A549 (cell line): ENCODE results near the gene IGFBP2.

Experiments
- CHD2 ChIP-seq: fragments of 150-350 bp; IDR thresholded peaks from 2 replicates; pipeline ENCODE4 v1.6.1; 2014; ENCODE audit warnings: low read length; ENCODE audit not compliant: partially characterized antibody
- EP300 ChIP-seq, 2 experiments: fragments of >200 bp; sonication (Bioruptor Twin); formaldehyde crosslinking; IDR thresholded peaks; 2 replicates in 1 of 2; 3 replicates in 1 of 2; pipeline ENCODE4 v1.6.1; 2016 to 2017
- GATA3 ChIP-seq: IDR thresholded peaks from 2 replicates; pipeline ENCODE4 v1.6.1; 2012; ENCODE audit warnings: borderline replicate concordance
- HMGXB4 ChIP-seq: fragments of 250-450 bp; sonication (Bioruptor Pico); IDR thresholded peaks from 2 replicates; pipeline ENCODE4 v1.5.0; 2021; ENCODE audit warnings: mild to moderate bottlenecking, moderate library complexity, borderline replicate concordance
- HOXB13 ChIP-seq: fragments of 250-450 bp; sonication (Bioruptor Pico); IDR thresholded peaks from 2 replicates; pipeline ENCODE4 v1.5.0; 2020; ENCODE audit warnings: low read depth, mild to moderate bottlenecking, moderate library complexity
- NPAS2 ChIP-seq: fragments of 250-450 bp; sonication (Bioruptor Pico); IDR thresholded peaks from 2 replicates; pipeline ENCODE4 v1.8.0; 2022; ENCODE audit warnings: mild to moderate bottlenecking, moderate library complexity, borderline replicate concordance
- POLR2A ChIP-seq: IDR thresholded peaks from 2 replicates; pipeline ENCODE4 v1.6.1; 2012; ENCODE audit warnings: mild to moderate bottlenecking, low read length
- REST ChIP-seq: fragments of 200-600 bp; sonication (generic); IDR thresholded peaks from 2 replicates; pipeline ENCODE4 v1.6.1; 2016; ENCODE audit warnings: antibody characterized with exemption, mild to moderate bottlenecking, moderate library complexity
- RFX5 ChIP-seq: fragments of 450-650 bp; IDR thresholded peaks from 2 replicates; pipeline ENCODE4 v1.7.1; 2014; ENCODE audit warnings: antibody characterized with exemption, mild to moderate bottlenecking, moderate library complexity
- RNF2 ChIP-seq: fragments of 200-600 bp; sonication (generic); IDR thresholded peaks from 2 replicates; pipeline ENCODE4 v1.6.1; 2016; ENCODE audit warnings: low read depth, mild to moderate bottlenecking, antibody characterized with exemption, moderate library complexity, borderline replicate concordance
- ZFP36 ChIP-seq: fragments of 450-650 bp; IDR thresholded peaks from 2 replicates; pipeline ENCODE4 v1.6.1; 2014; ENCODE audit warnings: borderline replicate concordance; ENCODE audit not compliant: partially characterized antibody
- ZSCAN20 ChIP-seq: fragments of 250-450 bp; sonication (Bioruptor Pico); IDR thresholded peaks from 2 replicates; pipeline ENCODE4 v1.8.0; 2022; ENCODE audit warnings: mild to moderate bottlenecking, moderate library complexity
- TF ChIP-seq, protein P1 (sequence below): fragments of >200 bp; sonication (Bioruptor Twin); formaldehyde crosslinking; IDR thresholded peaks from 3 replicates; pipeline ENCODE4 v1.5.1; 2016

DNA sequence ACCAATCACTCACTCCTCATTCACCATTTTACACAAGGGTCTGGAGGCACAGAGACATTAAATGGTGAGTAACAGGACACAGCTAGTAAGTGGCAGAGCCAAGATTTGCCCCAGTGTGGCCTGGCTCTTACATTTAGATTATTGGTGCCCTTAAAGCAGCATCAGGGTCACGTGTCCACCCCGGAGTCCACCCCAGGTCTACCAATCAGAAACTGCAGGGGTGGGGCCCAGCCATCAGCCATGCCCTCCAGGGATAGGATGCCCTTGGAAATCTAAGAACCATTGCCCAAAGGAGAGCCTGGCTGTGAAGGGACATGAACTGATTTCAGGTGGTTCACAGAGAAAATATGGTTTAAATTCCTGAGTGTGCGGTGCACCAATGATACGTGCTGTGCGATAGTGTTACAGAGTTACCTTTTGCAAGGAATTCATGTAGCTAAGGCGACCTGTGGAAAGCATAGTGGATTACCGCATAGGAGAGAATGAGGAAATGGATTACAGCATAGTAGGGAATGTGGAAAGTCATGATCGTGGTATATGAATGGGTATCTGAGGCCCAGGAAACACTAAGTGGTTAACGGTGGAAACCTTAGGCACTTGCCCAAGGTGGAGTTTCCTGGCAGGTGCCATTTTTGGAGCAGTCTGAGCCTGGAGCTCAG, 44.3 kb downstream of the IGFBP2 start:
- no peak for TF ChIP-seq RNF2
- TF ChIP-seq GATA3: no peak
- TF ChIP-seq ZFP36: no peak
- TF ChIP-seq, protein P1, sequence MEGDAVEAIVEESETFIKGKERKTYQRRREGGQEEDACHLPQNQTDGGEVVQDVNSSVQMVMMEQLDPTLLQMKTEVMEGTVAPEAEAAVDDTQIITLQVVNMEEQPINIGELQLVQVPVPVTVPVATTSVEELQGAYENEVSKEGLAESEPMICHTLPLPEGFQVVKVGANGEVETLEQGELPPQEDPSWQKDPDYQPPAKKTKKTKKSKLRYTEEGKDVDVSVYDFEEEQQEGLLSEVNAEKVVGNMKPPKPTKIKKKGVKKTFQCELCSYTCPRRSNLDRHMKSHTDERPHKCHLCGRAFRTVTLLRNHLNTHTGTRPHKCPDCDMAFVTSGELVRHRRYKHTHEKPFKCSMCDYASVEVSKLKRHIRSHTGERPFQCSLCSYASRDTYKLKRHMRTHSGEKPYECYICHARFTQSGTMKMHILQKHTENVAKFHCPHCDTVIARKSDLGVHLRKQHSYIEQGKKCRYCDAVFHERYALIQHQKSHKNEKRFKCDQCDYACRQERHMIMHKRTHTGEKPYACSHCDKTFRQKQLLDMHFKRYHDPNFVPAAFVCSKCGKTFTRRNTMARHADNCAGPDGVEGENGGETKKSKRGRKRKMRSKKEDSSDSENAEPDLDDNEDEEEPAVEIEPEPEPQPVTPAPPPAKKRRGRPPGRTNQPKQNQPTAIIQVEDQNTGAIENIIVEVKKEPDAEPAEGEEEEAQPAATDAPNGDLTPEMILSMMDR: no peak
- no peak for TF ChIP-seq POLR2A
- TF ChIP-seq EP300 (IDR thresholded peaks at IDR 0.05): no peak
- TF ChIP-seq ZSCAN20 (CRISPR knock-in tag): no peak
- no peak for TF ChIP-seq HOXB13 (CRISPR knock-in tag)
- TF ChIP-seq REST: no peak
- no peak for TF ChIP-seq NPAS2
- no peak for TF ChIP-seq RFX5
- TF ChIP-seq CHD2: no peak
- no peak for TF ChIP-seq HMGXB4 (CRISPR knock-in tag)
